Stimulated activated CD8-positive, alpha-beta memory T cell treated with anti-CD3 and anti-CD28 coated beads, Interleukin-15, amount 100 ng/mL, for 1 hour (primary cell): ENCODE measurements around the gene LRRIQ1.
"Not testable (repeated sequence)": the region's sequence is repeated elsewhere in the genome, so short reads cannot be mapped to it uniquely, and the experiment has no call there.

ENCODE experiments used
- DNase-seq: peaks from one replicate; pipeline ENCODE4 v3.0.0-alpha.2; 2020; ENCODE audit warnings: low read depth

Gene LRRIQ1

GRCh38 chr12:85060916-85061315 lies 24.8 kb downstream of the LRRIQ1 start:
- DNase-seq, result no peak

- DNase-seq, result no peak
Measured at GRCh38 chr12:85065837-85066482, 29.8 kb downstream of the LRRIQ1 start.

DNA sequence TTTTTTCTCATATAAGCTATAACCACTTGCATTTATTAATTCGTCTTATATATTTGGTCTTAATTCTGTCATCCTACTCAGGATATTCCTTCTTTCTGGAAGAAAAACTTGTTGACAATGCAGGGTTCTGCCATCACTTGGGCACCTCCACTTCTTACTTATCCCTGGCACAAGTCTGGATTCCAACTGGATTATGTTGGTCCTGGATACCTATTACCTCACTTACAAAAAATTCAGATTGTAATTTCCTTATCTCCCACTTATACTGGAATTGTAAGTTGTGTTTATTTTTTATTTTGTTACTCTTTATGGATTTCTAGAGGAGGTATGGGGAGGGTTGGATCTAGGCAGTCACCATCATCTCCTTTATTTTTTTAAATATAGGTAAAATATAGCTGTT lies 36.7 kb downstream of the LRRIQ1 start:
- DNase-seq, result no peak

GRCh38 chr12:85076688-85077430 lies 40.7 kb downstream of the LRRIQ1 start:
- no peak for DNase-seq

DNA sequence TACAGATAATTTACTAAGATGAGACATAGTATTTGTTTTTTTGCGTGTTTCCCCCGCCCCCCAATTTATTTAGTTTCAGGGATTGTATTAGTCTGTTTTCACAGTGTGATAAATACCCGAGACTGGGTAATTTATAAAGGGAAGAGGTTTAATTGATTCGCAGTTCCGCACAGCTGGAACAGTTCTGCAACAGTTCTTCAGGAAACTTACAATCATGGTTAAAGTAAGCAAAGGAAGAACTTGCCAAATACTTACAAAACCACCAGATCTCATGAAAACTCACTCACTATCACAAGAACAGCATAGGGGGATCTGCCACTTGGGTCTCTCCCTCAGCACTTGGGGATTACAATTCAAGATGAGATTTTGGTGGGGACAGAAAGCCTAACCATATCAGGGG lies 48.9 kb downstream of the LRRIQ1 start:
- no peak for DNase-seq

DNA sequence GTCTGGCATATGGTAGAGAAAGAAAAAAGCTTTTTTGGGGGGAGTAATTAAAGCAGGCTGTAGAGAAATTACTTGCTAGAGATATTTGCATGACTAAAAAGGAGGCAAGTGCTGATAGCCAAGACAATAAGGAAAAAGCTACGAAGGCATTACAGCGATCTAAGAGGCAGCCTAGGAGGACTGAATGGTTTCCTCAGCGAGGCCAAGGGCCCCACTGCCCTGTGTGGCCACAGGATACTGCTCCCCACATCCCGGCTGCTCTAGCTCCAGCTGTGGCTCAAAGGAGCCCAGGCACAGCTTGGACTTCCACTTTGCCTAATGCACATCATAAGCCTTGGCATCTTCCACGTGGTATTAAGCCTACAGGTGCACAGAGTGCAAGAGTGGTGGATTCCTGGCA lies 53.6 kb downstream of the LRRIQ1 start:
- no peak for DNase-seq

DNA sequence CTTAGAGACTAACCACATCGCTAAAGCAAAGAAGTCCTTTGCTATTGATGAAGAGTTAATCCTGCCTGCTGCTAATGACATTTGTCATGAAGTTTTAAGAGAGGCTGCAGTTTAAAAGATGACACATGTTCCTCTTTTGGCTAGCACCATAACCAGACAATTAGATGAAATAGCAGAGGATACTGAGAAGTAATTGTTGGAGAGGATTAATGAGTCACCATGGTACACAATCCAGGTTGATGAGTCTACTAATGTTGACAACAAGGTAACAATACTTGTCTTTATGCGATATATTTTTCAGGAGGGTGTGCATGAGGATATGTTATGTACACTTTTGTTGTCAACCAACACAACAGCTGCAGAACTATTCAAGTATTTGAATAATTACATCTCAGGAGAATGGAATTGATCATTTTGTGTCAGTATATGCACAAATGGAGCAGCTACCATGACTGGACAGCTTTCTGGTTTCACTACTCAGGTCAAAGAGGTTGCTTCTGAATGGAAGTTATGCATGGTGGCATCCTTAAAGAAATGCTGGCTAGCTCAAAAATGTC lies 56.7 kb downstream of the LRRIQ1 start:
- DNase-seq, result no peak

DNA sequence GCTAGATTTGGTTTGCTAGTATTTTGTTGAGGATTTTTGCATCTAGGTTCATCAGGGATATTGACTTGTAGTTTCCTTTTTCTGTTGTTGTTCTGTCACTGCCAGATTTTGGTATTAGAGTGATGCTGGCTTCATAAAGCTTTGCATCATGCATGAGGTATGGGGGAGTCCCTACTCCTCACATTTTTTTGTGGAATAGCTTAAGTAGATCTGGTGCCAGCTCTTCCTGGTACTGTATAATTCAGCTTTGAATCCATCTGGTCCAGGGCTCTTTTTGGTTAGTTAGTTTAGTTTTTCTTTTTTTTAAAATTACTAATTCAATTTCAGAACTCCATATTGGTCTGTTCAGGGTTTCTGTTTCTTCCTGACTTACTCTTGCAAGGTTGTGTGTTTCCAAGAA lies 59.4 kb downstream of the LRRIQ1 start:
- DNase-seq, result no peak

GRCh38 chr12:85130646-85131045 lies 94.5 kb downstream of the LRRIQ1 start:
- DNase-seq, result no peak

DNA sequence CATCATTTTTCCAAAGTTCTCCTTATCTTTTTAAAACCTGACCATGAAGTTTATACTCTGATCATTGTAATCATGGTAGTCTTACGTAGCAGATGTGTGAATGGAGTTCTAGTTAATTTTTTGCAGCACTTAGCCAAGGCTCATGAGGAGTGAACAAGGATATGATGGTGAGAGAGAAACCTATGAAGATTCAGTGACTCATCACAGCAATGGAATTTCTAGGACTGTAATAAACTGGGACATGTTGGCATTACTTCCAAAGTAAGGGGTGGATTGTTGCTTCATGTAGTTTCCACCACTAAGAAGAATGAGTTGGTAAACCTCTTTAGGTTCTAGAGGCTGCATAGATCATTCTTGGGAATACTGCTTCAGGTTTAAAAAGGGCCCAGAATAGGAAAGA lies 102.7 kb downstream of the LRRIQ1 start:
- no peak for DNase-seq

DNA sequence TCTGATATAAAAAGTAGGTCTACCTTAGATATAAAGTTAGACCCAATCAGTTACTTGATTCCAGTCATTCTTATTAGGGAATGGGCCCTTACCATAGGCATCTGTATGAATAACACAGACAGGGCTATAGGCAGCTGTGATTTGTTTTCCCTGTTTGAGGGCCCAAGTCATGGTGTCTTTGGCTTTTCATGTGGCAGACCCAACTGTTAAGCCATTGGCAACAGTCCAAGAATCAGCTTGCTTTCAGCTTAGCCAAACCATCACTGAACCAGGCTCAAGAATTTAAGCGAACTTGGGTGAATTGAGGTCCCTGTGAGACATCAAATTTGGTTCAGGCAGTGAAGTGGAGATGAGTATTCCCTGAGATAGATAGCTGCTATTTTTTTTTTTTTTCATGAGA lies 111.2 kb downstream of the LRRIQ1 start:
- no peak for DNase-seq

DNA sequence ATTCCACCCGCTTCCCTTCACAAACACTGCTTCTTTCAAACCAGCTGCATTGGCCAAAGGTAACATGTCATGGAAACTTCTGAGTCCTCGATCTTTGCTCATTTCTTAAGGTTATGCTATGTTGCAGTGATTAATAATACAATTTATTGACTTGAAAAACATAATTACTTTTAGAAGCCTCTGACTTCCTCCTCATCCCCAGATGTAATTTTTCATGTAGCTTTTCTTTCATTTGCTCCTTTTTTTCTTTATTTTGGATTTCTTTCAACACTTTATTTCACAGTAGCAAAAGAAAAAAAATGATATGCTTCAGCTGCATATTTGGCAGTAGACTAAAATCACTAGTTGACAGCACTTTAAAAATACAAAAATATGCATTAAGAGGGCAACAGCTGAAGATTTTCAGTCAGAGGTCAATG lies 116.2 kb downstream of the LRRIQ1 start:
- DNase-seq, result no peak

DNA sequence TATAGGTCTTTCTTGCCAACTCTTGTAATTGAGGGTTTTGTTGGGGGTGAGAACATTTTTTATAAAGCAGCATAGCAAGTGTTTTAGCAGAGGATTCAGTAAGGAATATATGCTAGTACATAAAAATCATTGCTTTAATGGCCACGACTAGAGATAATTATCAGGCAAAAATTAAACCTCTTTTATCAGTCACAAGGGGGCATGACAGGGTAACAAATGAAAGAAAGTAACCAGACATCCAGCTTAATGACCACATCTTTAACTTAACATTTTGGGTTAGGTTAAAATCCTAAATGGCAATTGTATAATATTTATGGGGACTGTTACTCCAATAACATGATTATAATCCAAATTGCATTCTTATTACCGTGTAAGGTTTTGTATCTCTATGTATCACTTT lies 119.6 kb downstream of the LRRIQ1 start:
- DNase-seq, result no peak

DNA sequence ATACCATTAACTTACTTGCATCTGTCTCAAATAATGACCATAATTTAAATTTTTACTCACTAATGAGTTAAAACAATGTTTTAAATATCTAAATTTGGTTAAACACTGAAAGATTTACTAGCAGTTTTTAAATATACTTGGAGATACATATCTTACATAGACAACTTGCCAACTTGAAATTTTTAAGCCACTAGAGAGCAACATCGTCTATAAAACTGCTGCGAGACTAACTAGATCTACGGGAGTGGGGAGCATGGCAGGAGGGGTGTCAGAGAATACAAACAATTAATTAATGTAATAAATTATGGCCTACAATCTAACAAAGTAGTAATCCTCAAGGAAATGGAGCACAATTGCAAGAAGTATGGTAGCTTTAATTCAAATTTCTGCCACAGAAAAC lies 120.4 kb downstream of the LRRIQ1 start:
- no peak for DNase-seq

- no peak for DNase-seq
Measured at GRCh38 chr12:85157035-85157603, 121.0 kb downstream of the LRRIQ1 start.

DNA sequence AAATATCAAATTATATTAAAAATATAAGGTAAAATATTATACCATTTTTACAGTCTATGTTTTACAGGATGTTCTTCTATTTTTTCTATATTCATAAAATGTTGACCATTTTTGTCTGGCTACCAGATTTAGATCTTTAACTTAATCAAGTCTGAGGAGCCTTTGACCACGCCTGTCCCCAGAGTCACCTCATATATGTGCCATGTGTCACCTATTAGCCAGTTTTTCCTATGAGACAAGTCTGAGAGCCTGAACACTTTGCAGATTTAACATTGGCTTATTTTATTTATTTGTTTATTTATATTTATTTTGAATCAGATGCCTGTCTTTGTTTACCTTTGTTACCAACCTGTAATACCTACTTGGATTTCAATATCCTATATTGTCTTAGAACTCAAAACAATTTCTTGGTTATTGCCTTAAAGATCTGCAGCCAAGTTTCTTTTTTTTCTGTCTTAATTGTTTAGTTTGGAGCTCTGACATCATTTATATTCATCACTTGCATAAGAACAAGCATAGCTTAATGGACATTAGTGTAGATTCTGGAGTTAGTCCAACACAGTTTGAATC lies 127.7 kb downstream of the LRRIQ1 start:
- DNase-seq, result no peak

DNA sequence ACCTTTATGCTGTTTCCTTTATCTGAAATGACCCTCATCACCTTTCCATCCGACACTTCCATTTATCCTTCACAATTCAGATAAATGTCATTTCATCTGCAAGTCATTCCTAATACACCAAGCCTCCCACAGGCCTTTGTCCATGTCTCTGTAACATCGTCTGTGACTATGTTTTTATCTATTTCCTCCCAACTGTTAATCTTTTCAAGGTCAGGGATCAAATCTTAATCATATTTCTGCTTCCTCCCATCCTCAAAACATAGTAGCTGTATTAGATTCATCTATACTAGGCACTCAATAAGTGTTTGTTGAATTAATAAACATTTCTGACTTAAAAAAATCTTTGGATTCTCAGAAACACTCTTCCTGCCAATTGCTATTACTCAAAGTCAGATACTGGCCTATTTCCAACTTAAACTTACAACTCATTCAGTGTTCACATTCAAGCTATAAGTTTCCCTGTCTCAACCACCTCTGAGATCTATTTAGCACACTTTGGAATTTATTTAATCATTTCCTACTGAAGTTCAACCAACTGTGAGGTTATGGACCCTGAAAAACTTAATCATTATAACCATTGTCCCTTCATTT lies 143.6 kb downstream of the LRRIQ1 start:
- DNase-seq, result no peak

- DNase-seq, result no peak
Measured at GRCh38 chr12:85182699-85183098, 146.5 kb downstream of the LRRIQ1 start.

- DNase-seq, result no peak
Measured at GRCh38 chr12:85183855-85184254, 147.7 kb downstream of the LRRIQ1 start.

GRCh38 chr12:85186236-85186635 lies 150.1 kb downstream of the LRRIQ1 start:
- DNase-seq, result no peak

- no peak for DNase-seq
Measured at GRCh38 chr12:85188619-85189018, 152.5 kb downstream of the LRRIQ1 start.

DNA sequence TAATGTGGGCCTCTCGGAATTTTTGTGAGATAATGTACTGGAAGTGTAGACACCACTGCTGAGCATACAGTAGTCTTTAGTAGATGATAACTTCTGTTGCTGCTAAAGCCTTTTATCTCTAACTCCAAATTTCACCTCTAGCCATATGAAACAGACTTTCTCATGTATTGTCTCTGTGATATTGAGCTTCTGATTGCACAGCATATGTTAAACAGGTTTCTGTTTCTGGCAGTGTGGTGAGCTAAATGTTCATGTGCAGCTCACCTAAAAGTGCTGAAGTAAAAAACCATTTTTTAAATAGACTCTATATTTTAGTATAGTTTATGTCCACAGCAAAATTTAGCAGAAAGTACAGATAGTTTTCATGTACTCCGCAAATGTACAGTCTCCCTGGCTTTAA lies 154.6 kb downstream of the LRRIQ1 start:
- no peak for DNase-seq

- DNase-seq, result not testable (repeated sequence)
Measured at GRCh38 chr12:85203809-85204208, 167.7 kb downstream of the LRRIQ1 start.
